K562 (cell line): Measurements from ENCODE around the gene VWF. TPM values are rescaled to one million over a fixed set of nuclear protein-coding genes. Genes with fewer than 3 reads are reported as not detected.

Experiments used
- ATAC-seq: fragments of 200-7000 bp; cut with Tn5 transposase; 3 replicates; pipeline ENCODE4 v1.9.1; 2020; ENCODE audit warnings: moderate library complexity
- BruUV-seq: library from RNA; stranded (reverse); fragments of 400-500 nt; replicated peaks from 2 replicates; lab custom pipeline; 2021; lab: Mats Ljungman, UMichigan
- CTCF ChIA-PET: fragments of 300-600 bp; formaldehyde crosslinking; extraction: SDS; loops from one replicate; lab custom pipeline; 2021; ENCODE audit warnings: low intra/inter-chr PET ratio; lab: Yijun Ruan, JAX
- POLR2A ChIA-PET: fragments of 300-600, 350-650 bp; sonication (Branson Sonifier 250); formaldehyde crosslinking; extraction: SDS; loops from one replicate; lab custom pipeline; 2021; ENCODE audit warnings: antibody characterized with exemption, inconsistent platforms; lab: Yijun Ruan, JAX
- DNase-seq, 4 experiments: peaks; one replicate each; pipeline versions ENCODE4 v3.0.0 to v3.0.0-alpha.2; 2011 to 2018; ENCODE audit warnings: low spot score in 3 of 4, mixed read lengths in 3 of 4; ENCODE audit errors: extremely low read depth in 1 of 4
- FAIRE-seq: peaks from 2 replicates; lab custom pipeline; 2011; peaks lifted over from hg19 to GRCh38; lab: Jason Lieb, UNC
- H2AFZ ChIP-seq: 2 replicates; pipeline ENCODE4 v1.6.0; 2011; ENCODE audit warnings: low read depth, low read length, control low read depth, inconsistent platforms
- H3K27ac ChIP-seq: fragments of 200-600 bp; 3 replicates; pipeline ENCODE4 v1.8.0; 2011; ENCODE audit warnings: low read depth, mild to moderate bottlenecking, control low read depth, inconsistent platforms, low read length, moderate library complexity, mixed read lengths; ENCODE audit errors: extremely low read depth
- H3K27me3 ChIP-seq, 2 experiments: fragments of 300-600 bp in 1 of 2; 2 replicates in 1 of 2; 3 replicates in 1 of 2; pipeline versions ENCODE4 v1.6.0 to v1.8.0; 2011; ENCODE audit warnings: inconsistent platforms in 2 of 2, low read length in 2 of 2, mild to moderate bottlenecking in 1 of 2, mixed read lengths in 1 of 2, moderate library complexity in 1 of 2; ENCODE audit not compliant: control insufficient read depth in 2 of 2, insufficient read depth in 2 of 2
- H3K36me3 ChIP-seq: fragments of 300-600 bp; 3 replicates; pipeline ENCODE4 v1.8.0; 2011; ENCODE audit warnings: mild to moderate bottlenecking, low read length, inconsistent platforms; ENCODE audit not compliant: control insufficient read depth, insufficient read depth
- H3K4me1 ChIP-seq, 2 experiments: fragments of 200-600 bp in 1 of 2; replicated peaks in 1 of 2; 2 replicates in 1 of 2; 3 replicates in 1 of 2; pipeline versions ENCODE4 v1.5.1 to v1.8.0; 2011; ENCODE audit warnings: inconsistent platforms in 2 of 2, low read length in 2 of 2, mild to moderate bottlenecking in 1 of 2, mixed read lengths in 1 of 2, moderate library complexity in 1 of 2; ENCODE audit not compliant: control insufficient read depth in 2 of 2, insufficient read depth in 2 of 2
- H3K4me2 ChIP-seq: 2 replicates; pipeline ENCODE4 v1.6.1; 2011; ENCODE audit warnings: low read length, control low read depth, inconsistent platforms, mixed read lengths; ENCODE audit not compliant: insufficient read depth
- H3K4me3 ChIP-seq: fragments of 200-600 bp; sonication (generic), shearing (Covaris generic); 2 replicates; pipeline ENCODE4 v1.5.1; 2016; ENCODE audit warnings: control low read depth, inconsistent platforms
- H3K79me2 ChIP-seq: fragments of 200-600 bp; 3 replicates; pipeline ENCODE4 v1.8.0; 2011; ENCODE audit warnings: low read length, inconsistent platforms; ENCODE audit not compliant: control insufficient read depth, insufficient read depth
- H3K9ac ChIP-seq, 2 experiments: 2 replicates each; pipeline versions ENCODE4 v1.6.0 to v1.6.1; 2011; ENCODE audit warnings: low read depth in 2 of 2, low read length in 2 of 2, control low read depth in 1 of 2, inconsistent platforms in 1 of 2, mild to moderate bottlenecking in 1 of 2, mixed read lengths in 1 of 2; ENCODE audit not compliant: insufficient read depth in 1 of 2
- H3K9me1 ChIP-seq: one replicate; pipeline ENCODE4 v1.6.0; 2011; ENCODE audit warnings: inconsistent platforms, mild to moderate bottlenecking, low read length, moderate library complexity; ENCODE audit not compliant: control insufficient read depth, insufficient read depth
- H3K9me3 ChIP-seq: replicated peaks from 2 replicates; pipeline ENCODE4 v1.5.1; 2011; ENCODE audit warnings: low read depth, low read length, inconsistent platforms; ENCODE audit not compliant: control insufficient read depth, insufficient read depth
- H4K20me1 ChIP-seq: replicated peaks from 2 replicates; pipeline ENCODE4 v1.6.1; 2011; ENCODE audit warnings: low read length, inconsistent platforms, mixed read lengths; ENCODE audit not compliant: control insufficient read depth, insufficient read depth
- CREB1 ChIP-seq, 2 experiments: sonication (generic) in 1 of 2; formaldehyde crosslinking in 1 of 2; IDR thresholded peaks; 2 replicates each; pipeline versions ENCODE4 v1.6.1 to v1.8.0; 2012 to 2022; ENCODE audit warnings: inconsistent platforms in 1 of 2, mild to moderate bottlenecking in 1 of 2, missing genetic modification reagents in 1 of 2, moderate library complexity in 1 of 2
- CXXC5 ChIP-seq: fragments of 250-450 bp; sonication (Bioruptor Pico); IDR thresholded peaks from 2 replicates; pipeline ENCODE4 v1.8.0; 2022; ENCODE audit warnings: inconsistent platforms, mild to moderate bottlenecking, moderate library complexity
- E4F1 ChIP-seq: fragments of 250-450 bp; sonication (Bioruptor Pico); IDR thresholded peaks from 2 replicates; pipeline ENCODE4 v1.5.0; 2021; ENCODE audit warnings: mild to moderate bottlenecking, borderline replicate concordance
- EP400 ChIP-seq: fragments of 450-650 bp; IDR thresholded peaks from 2 replicates; pipeline ENCODE4 v1.6.1; 2017; ENCODE audit warnings: antibody characterized with exemption, mild to moderate bottlenecking, moderate library complexity
- KDM5B ChIP-seq: fragments of 200-600 bp; sonication (generic); IDR thresholded peaks from 2 replicates; pipeline ENCODE4 v1.6.1; 2012; ENCODE audit warnings: low read depth, mild to moderate bottlenecking, moderate library complexity, low read length, control low read depth, inconsistent platforms; ENCODE audit not compliant: insufficient replicate concordance
- NCOA1 ChIP-seq: fragments of 450-650 bp; IDR thresholded peaks from 2 replicates; pipeline ENCODE4 v1.6.1; 2016; ENCODE audit warnings: low read depth
- NFRKB ChIP-seq: fragments of 450-650 bp; IDR thresholded peaks from 2 replicates; pipeline ENCODE4 v1.6.1; 2016; ENCODE audit warnings: low read depth
- PRPF4 ChIP-seq: fragments of 200-400 bp; formaldehyde crosslinking; IDR thresholded peaks from one replicate; pipeline ENCODE4 v1.6.1; 2017; ENCODE audit warnings: low read length, low read depth, mild to moderate bottlenecking; ENCODE audit not compliant: insufficient read depth, poor library complexity, severe bottlenecking
- RBBP5 ChIP-seq: fragments of 200-600 bp; sonication (generic); IDR thresholded peaks from 2 replicates; pipeline ENCODE4 v1.6.1; 2012; ENCODE audit warnings: borderline replicate concordance, mild to moderate bottlenecking, low read length, control low read depth, inconsistent platforms; ENCODE audit not compliant: insufficient read depth, poor library complexity, severe bottlenecking
- RBFOX2 ChIP-seq: fragments of 200-400 bp; formaldehyde crosslinking; IDR thresholded peaks from 2 replicates; pipeline ENCODE4 v1.6.1; 2017; ENCODE audit warnings: low read depth, mild to moderate bottlenecking, low read length, moderate library complexity
- ZC3H11A ChIP-seq: IDR thresholded peaks from 2 replicates; pipeline ENCODE4 v1.6.1; 2012; ENCODE audit warnings: low read depth, low read length, improper control_type of control experiment
- ZNF12 ChIP-seq: sonication (generic); formaldehyde crosslinking; IDR thresholded peaks from 2 replicates; pipeline ENCODE4 v1.4.0; 2020; ENCODE audit warnings: mild to moderate bottlenecking, missing genetic modification reagents
- ZNF778 ChIP-seq: fragments of 450-650 bp; formaldehyde crosslinking; IDR thresholded peaks from 2 replicates; pipeline ENCODE4 v1.4.0; 2020; ENCODE audit warnings: mild to moderate bottlenecking, moderate library complexity
- WGBS: fragments of 100-300 bp; shearing (Covaris generic); methylation state at CpG from one replicate; pipeline ENCODE4 v1.1.6; 2016; ENCODE audit warnings: low coverage, mixed read lengths; ENCODE audit not compliant: insufficient coverage; ENCODE audit errors: missing lambda C conversion rate; 5-methylcytosine and 5-hydroxymethylcytosine counted together
- in situ Hi-C: fragments of 300-500 bp; cut with MboI; formaldehyde crosslinking; loops from 4 replicates; pipeline ENCODE4 v1.15.0; 2018; ENCODE audit warnings: inconsistent platforms, mixed read lengths
- intact Hi-C: fragments of 100-400 bp; cut with micrococcal nuclease; formaldehyde crosslinking; loops from 2 replicates; pipeline ENCODE4 v1.14.2; 2022
- polyA plus RNA-seq, 8 experiments: library from polyadenylated mRNA; depleted of rRNA in 4 of 8; stranded (reverse) in 5 of 8; unstranded in 3 of 8; fragments of >200 nt; fragmentation: Nextera tagmentation in 2 of 8; fragmentation: Illumina TruSeq in 1 of 8; extraction: Ambion mirVana in 2 of 8; extraction: Trizol in 1 of 8; gene quantifications; 2 replicates each; pipeline versions ENCODE4 v1.2.1 to v1.2.3, GENCODE V29; 2011 to 2014; ENCODE audit warnings: inconsistent platforms in 1 of 8, missing spikeins in 1 of 8
- total RNA-seq, 7 experiments: library from RNA; depleted of rRNA in 6 of 7; stranded (reverse); fragments of >200 nt in 6 of 7; fragmentation: Illumina TruSeq in 2 of 7; extraction: Trizol in 2 of 7; gene quantifications; 2 replicates each; pipeline versions ENCODE4 v1.2.1 to v1.2.3, GENCODE V29; 2011 to 2021; ENCODE audit warnings: low replicate concordance in 1 of 7

Gene VWF
- total and polyA plus RNA-seq, 9 of the 15 experiments (the other 6 are each of a cell fraction or from before 2014, with no cell fraction given), result 0.53 TPM; not detected in 8

- no peak for TF ChIP-seq ZNF778 (CRISPR knock-in tag)
These were observed 216.2 kb downstream of the VWF start (continued) for GRCh38 chr12:5908251-5908650.

- TF ChIP-seq CREB1 (IDR thresholded peaks at IDR 0.05) (no peak), CREB1 (CRISPR knock-in tag; IDR thresholded peaks at IDR 0.05) (no peak), CXXC5 (CRISPR knock-in tag) (no peak), EP400 (no peak), ZC3H11A (no peak), KDM5B (no peak), E4F1 (CRISPR knock-in tag) (no peak), NFRKB (no peak), RBFOX2 (no peak), RBBP5 (no peak), PRPF4 (no peak), ZNF12 (CRISPR knock-in tag) (no peak), NCOA1 (no peak)
- TF ChIP-seq, all 486 proteins: peak for 0
- Histone ChIP-seq H3K4me2 (no peak overlapping the region), H4K20me1 (no peaks in the 10 kb centered on the region), H3K9me3 (no peaks in the 10 kb centered on the region), H3K9ac (no peak overlapping the region), H3K36me3 (no peaks in the 10 kb centered on the region), H3K4me3 (no peak overlapping the region), H3K79me2 (no peaks in the 10 kb centered on the region), H2AFZ (no peak overlapping the region), H3K27ac (no peak overlapping the region), H3K4me1 (no peaks in the 10 kb centered on the region), H3K27me3 (no peaks in the 10 kb centered on the region; a peak in 2 of 5 replicates), H3K9me1 (no peaks in the 10 kb centered on the region)
- in situ Hi-C loops, result no loop called here
- ChIA-PET POLR2A (interaction anchor here (0.6 kb wide), 1 partner anchor 320 kb away, joined by 3 read pairs; no protein-coding TSS in a partner anchor), CTCF (no interaction called here)
- BruUV-seq, result no TSS peak
- DNase-seq, result no peak
- FAIRE-seq, result no peak
- no peak for ATAC-seq
- intact Hi-C loops, result no loop called here
- WGBS, result 1% methylated on average over 10 of the region's 10 CpGs
These were observed 216.7 kb downstream of the VWF start for GRCh38 chr12:5907807-5908206.
